Muscle layer of duodenum (tissue), 2 donors: ENCODE results near the gene CXorf51B.
"Not testable (repeated sequence)": the region's sequence is repeated elsewhere in the genome, so short reads cannot be mapped to it uniquely, and the experiment has no call there.

ENCODE experiments used
- H3K27ac ChIP-seq: one replicate; pipeline ENCODE4 v1.7.0; 2013; ENCODE audit warnings: mild to moderate bottlenecking, low read length
- H3K27me3 ChIP-seq: one replicate; pipeline ENCODE4 v1.7.0; 2013; ENCODE audit warnings: low read depth, mild to moderate bottlenecking, control low read depth, low read length
- H3K36me3 ChIP-seq, 2 donors: one replicate each; pipeline ENCODE4 v1.7.0; 2013; ENCODE audit warnings: low read length in 2 of 2, control low read depth in 1 of 2, mild to moderate bottlenecking in 1 of 2; ENCODE audit not compliant: insufficient read depth in 2 of 2, control insufficient read depth in 1 of 2
- H3K4me1 ChIP-seq, 2 donors: one replicate each; pipeline ENCODE4 v1.7.0; 2013; ENCODE audit warnings: low read length in 2 of 2, mild to moderate bottlenecking in 2 of 2, control low read depth in 1 of 2, moderate library complexity in 1 of 2; ENCODE audit not compliant: insufficient read depth in 2 of 2, control insufficient read depth in 1 of 2
- H3K4me3 ChIP-seq, 2 donors: one replicate each; pipeline ENCODE4 v1.7.0; 2013; ENCODE audit warnings: low read length in 2 of 2, low read depth in 1 of 2, mild to moderate bottlenecking in 1 of 2
- H3K9me3 ChIP-seq, 2 donors: one replicate each; pipeline ENCODE4 v1.7.0; 2013; ENCODE audit warnings: low read length in 2 of 2, control low read depth in 1 of 2, mild to moderate bottlenecking in 1 of 2; ENCODE audit not compliant: control insufficient read depth in 1 of 2
- donor health status: healthy.

Gene CXorf51B

DNA sequence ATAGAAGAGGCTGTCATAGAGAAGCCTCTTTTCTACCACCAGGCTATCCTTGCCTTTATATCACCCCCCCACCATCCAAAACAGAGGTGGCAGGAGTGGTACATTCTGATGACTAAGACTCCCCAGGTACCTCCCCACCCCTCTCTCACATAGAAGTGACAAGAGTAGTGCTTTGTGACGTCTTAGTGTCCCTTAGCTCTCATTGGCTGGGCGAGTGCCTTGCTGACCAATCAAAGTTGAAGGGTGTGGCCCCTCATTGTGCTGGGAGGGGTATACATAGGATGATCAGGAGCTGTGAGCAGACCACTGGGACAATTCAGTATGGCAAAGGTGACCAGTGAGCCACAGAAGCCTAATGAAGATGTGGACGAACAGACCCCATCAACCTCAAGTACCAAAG, at the start of gene CXorf51B:
TSS of gene CXorf51B (plus strand) at position 301 of the 400 bp plus-strand sequence. CDS start at position 322, 21 bp downstream.
- H3K9me3 ChIP-seq, H3K27ac ChIP-seq, H3K4me3 ChIP-seq, H3K36me3 ChIP-seq, H3K4me1 ChIP-seq, H3K27me3 ChIP-seq: not testable (repeated sequence)

- H3K9me3 ChIP-seq, H3K4me3 ChIP-seq, H3K27ac ChIP-seq, H3K4me1 ChIP-seq, H3K36me3 ChIP-seq, H3K27me3 ChIP-seq: not testable (repeated sequence)
Measured at GRCh38 chrX:146814644-146815043, 5.1 kb downstream of the CXorf51B start, which contains the start of gene CXorf51A. Gene CXorf51A, minus strand, starts transcription at chrX:146814744. Its CDS starts 21 bp downstream, at chrX:146814723.

GRCh38 chrX:146831994-146832393, 22.4 kb downstream of the CXorf51B start:
- Histone ChIP-seq H3K4me3 (no peak overlapping the region), H3K4me1 (no peaks in the 10 kb centered on the region), H3K27ac (no peak overlapping the region), H3K36me3 (no peaks in the 10 kb centered on the region), H3K27me3 (no peaks in the 10 kb centered on the region), H3K9me3 (no peaks in the 10 kb centered on the region)

DNA sequence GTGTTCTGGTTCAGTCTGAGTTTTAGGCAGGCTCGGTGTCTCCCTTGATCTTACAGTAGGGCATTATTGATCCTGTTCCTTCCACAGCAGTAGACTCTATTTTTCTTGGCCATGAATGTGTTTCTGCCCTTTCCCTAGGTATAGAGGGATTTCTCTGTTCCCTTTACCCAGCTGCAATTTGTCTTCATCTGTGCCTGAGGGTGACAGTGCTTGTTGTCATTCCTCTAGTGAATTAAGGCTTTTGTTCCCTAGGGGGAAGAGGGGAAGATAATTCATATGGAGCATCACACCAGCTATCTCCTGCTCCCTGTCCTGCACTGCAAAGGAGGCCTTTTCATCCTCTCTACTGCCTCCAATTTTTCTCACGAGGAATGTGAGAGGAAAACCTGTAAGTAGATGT, 44.7 kb downstream of the CXorf51B start:
- Histone ChIP-seq H3K4me1 (no peaks in the 10 kb centered on the region), H3K27ac (no peak overlapping the region), H3K27me3 (no peaks in the 10 kb centered on the region), H3K9me3 (no peaks in the 10 kb centered on the region), H3K4me3 (no peak overlapping the region), H3K36me3 (no peaks in the 10 kb centered on the region)
